ENCODE data around the gene ANOS1. TPM values are rescaled to one million over a fixed set of nuclear protein-coding genes. Genes with fewer than 3 reads are reported as not detected.

Gene ANOS1
- total RNA-seq, 1 donor from 2014 or later, result 1.7 TPM

- Histone ChIP-seq H3K27me3 (no peaks in the 10 kb centered on the region), H3K4me1 (no peaks in the 10 kb centered on the region), H3K4me3 (no peak overlapping the region), H3K36me3 (no peaks in the 10 kb centered on the region), H3K27ac (no peak overlapping the region), H3K9me3 (no peaks in the 10 kb centered on the region)
- intact Hi-C loops (cut with DNase I), result no loop called here
- TF ChIP-seq CTCF (IDR thresholded peaks at IDR 0.05), result no peak
- no peak for DNase-seq (ENCODE audit: low spot score in 2 of 2)
These were observed 5.8 kb downstream of the ANOS1 start for GRCh38 chrX:8726031-8726652.

- Histone ChIP-seq H3K27ac (no peak overlapping the region), H3K27me3 (no peaks in the 10 kb centered on the region), H3K9me3 (no peaks in the 10 kb centered on the region), H3K4me3 (no peak overlapping the region), H3K36me3 (no peaks in the 10 kb centered on the region), H3K4me1 (no peaks in the 10 kb centered on the region)
- TF ChIP-seq CTCF (IDR thresholded peaks at IDR 0.05), result no peak
- intact Hi-C loops (cut with DNase I), result no loop called here
- no peak for DNase-seq (ENCODE audit: low spot score in 2 of 2)
These were observed 7.6 kb downstream of the ANOS1 start for GRCh38 chrX:8724300-8724699.

GRCh38 chrX:8721536-8721935 is 10.4 kb downstream of the ANOS1 start:
- no peaks in the 10 kb centered on the region for H3K27me3 ChIP-seq
- H3K27ac ChIP-seq, result no peak overlapping the region
- no peak overlapping the region for H3K4me3 ChIP-seq
- H3K36me3 ChIP-seq, result no peaks in the 10 kb centered on the region
- H3K9me3 ChIP-seq, result no peaks in the 10 kb centered on the region
- intact Hi-C loops (cut with DNase I), result no loop called here
- DNase-seq (ENCODE audit: low spot score in 2 of 2), result no peak
- no peak for TF ChIP-seq CTCF (IDR thresholded peaks at IDR 0.05)
- H3K4me1 ChIP-seq, result no peaks in the 10 kb centered on the region

- H3K4me3 ChIP-seq, result no peak overlapping the region
- H3K9me3 ChIP-seq, result no peaks in the 10 kb centered on the region
- no peak overlapping the region for H3K27ac ChIP-seq
- H3K36me3 ChIP-seq, result no peaks in the 10 kb centered on the region
- intact Hi-C loops (cut with DNase I), result no loop called here
- no peaks in the 10 kb centered on the region for H3K4me1 ChIP-seq
- no peak for TF ChIP-seq CTCF (IDR thresholded peaks at IDR 0.05)
- H3K27me3 ChIP-seq, result no peaks in the 10 kb centered on the region
- DNase-seq (ENCODE audit: low spot score in 2 of 2), result no peak
These were observed 11.8 kb downstream of the ANOS1 start for GRCh38 chrX:8720136-8720535.

GRCh38 chrX:8717354-8717753 is 14.6 kb downstream of the ANOS1 start:
- no peak overlapping the region for H3K4me3 ChIP-seq
- TF ChIP-seq CTCF (IDR thresholded peaks at IDR 0.05), result no peak
- H3K36me3 ChIP-seq, result no peaks in the 10 kb centered on the region
- no peaks in the 10 kb centered on the region for H3K4me1 ChIP-seq
- intact Hi-C loops (cut with DNase I), result no loop called here
- H3K27me3 ChIP-seq, result no peaks in the 10 kb centered on the region
- H3K9me3 ChIP-seq, result no peaks in the 10 kb centered on the region
- DNase-seq (ENCODE audit: low spot score in 2 of 2), result no peak
- H3K27ac ChIP-seq, result no peak overlapping the region

- H3K36me3 ChIP-seq, result no peaks in the 10 kb centered on the region
- no peak for TF ChIP-seq CTCF (IDR thresholded peaks at IDR 0.05)
- H3K4me1 ChIP-seq, result no peaks in the 10 kb centered on the region
- no peak overlapping the region for H3K4me3 ChIP-seq
- intact Hi-C loops (cut with DNase I), result no loop called here
- no peak for DNase-seq (ENCODE audit: low spot score in 2 of 2)
- no peaks in the 10 kb centered on the region for H3K9me3 ChIP-seq
- H3K27me3 ChIP-seq, result no peaks in the 10 kb centered on the region
- no peak overlapping the region for H3K27ac ChIP-seq
These were observed 17.8 kb downstream of the ANOS1 start for GRCh38 chrX:8714164-8714563.

Data from ascending aorta (tissue), 2 donors.